B cell (primary cell): ENCODE measurements around the gene MRM2. TPM values are rescaled to one million over a fixed set of nuclear protein-coding genes. Genes with fewer than 3 reads are reported as not detected.

ENCODE experiments used
- ATAC-seq: fragments of 200-7000 bp; cut with Tn5 transposase; one replicate; pipeline ENCODE4 v1.10.0; 2021; ENCODE audit warnings: low read depth, mild to moderate bottlenecking, moderate number of reproducible peaks, moderate library complexity
- CTCF ChIA-PET: fragments of 350-600 bp; sonication (Branson Sonifier 250); formaldehyde crosslinking; loops from one replicate; lab custom pipeline; 2021; ENCODE audit warnings: antibody characterized with exemption, inconsistent platforms; lab: Charles Lee
- POLR2A ChIA-PET: fragments of 350-600 bp; sonication (Branson Sonifier 250); formaldehyde crosslinking; loops from one replicate; lab custom pipeline; 2021; ENCODE audit warnings: antibody characterized with exemption; lab: Charles Lee
- DNase-seq: peaks from one replicate; pipeline ENCODE4 v3.0.0; 2013
- H2AFZ ChIP-seq: 2 replicates; pipeline ENCODE4 v1.6.1; 2012; ENCODE audit warnings: mild to moderate bottlenecking, low read depth, low read length; ENCODE audit not compliant: insufficient read depth, poor library complexity, severe bottlenecking
- H3K27ac ChIP-seq, 2 donors: 1 replicate in 1 of 2; 2 replicates in 1 of 2; pipeline ENCODE4 v1.5.1; 2012 to 2013; ENCODE audit warnings: low read length in 2 of 2, mild to moderate bottlenecking in 2 of 2, moderate library complexity in 1 of 2
- H3K27me3 ChIP-seq, 4 experiments: fragments of 200-600 bp in 1 of 4; sonication (generic) in 1 of 4; replicated peaks in 1 of 4; 1 replicate in 2 of 4; 2 replicates in 2 of 4; pipeline versions ENCODE4 v1.6.1 to v1.7.0; 2013 to 2016; ENCODE audit warnings: low read length in 3 of 4, mild to moderate bottlenecking in 2 of 4, mixed read lengths in 1 of 4, moderate library complexity in 1 of 4; ENCODE audit not compliant: insufficient read depth in 4 of 4, control insufficient read depth in 3 of 4; ENCODE audit errors: control extremely low read depth in 1 of 4
- H3K36me3 ChIP-seq, 2 experiments: replicated peaks in 1 of 2; 1 replicate in 1 of 2; 2 replicates in 1 of 2; pipeline versions ENCODE4 v1.6.1 to v1.7.1; 2013; ENCODE audit warnings: low read length in 1 of 2; ENCODE audit not compliant: insufficient read depth in 2 of 2, control insufficient read depth in 1 of 2; ENCODE audit errors: control extremely low read depth in 1 of 2, extremely low read depth in 1 of 2
- H3K4me1 ChIP-seq, 2 donors: fragments of 200-600 bp in 1 of 2; sonication (generic) in 1 of 2; 1 replicate in 1 of 2; 2 replicates in 1 of 2; pipeline versions ENCODE4 v1.5.1 to v1.6.1; 2013 to 2017; ENCODE audit warnings: low read length in 2 of 2; ENCODE audit not compliant: control insufficient read depth in 2 of 2, insufficient read depth in 2 of 2
- H3K4me2 ChIP-seq: replicated peaks from 2 replicates; pipeline ENCODE3; 2012; ENCODE audit warnings: mild to moderate bottlenecking, low read depth, low read length; ENCODE audit not compliant: poor library complexity, severe bottlenecking
- H3K4me3 ChIP-seq, 5 experiments: fragments of 200-600 bp in 1 of 5; sonication (generic) in 1 of 5; 1 replicate in 3 of 5; 2 replicates in 2 of 5; pipeline versions ENCODE4 v1.5.1 to v1.7.0; 2011 to 2016; ENCODE audit warnings: low read length in 4 of 5, mild to moderate bottlenecking in 4 of 5, low read depth in 2 of 5, control low read depth in 1 of 5, moderate library complexity in 1 of 5; ENCODE audit not compliant: insufficient read depth in 1 of 5; ENCODE audit errors: control extremely low read depth in 1 of 5, extremely low read depth in 1 of 5
- H3K79me2 ChIP-seq: fragments of 200-600 bp; sonication (generic); one replicate; pipeline ENCODE4 v1.6.0; 2016; ENCODE audit warnings: low read length; ENCODE audit not compliant: control insufficient read depth, insufficient read depth
- H3K9ac ChIP-seq: fragments of 200-600 bp; sonication (generic); 2 replicates; pipeline ENCODE4 v1.6.1; 2017; ENCODE audit warnings: mild to moderate bottlenecking, low read length, moderate library complexity
- H3K9me3 ChIP-seq, 3 donors: one replicate each; pipeline versions ENCODE4 v1.6.1 to v1.7.1; 2013; ENCODE audit warnings: low read length in 2 of 3; ENCODE audit not compliant: control insufficient read depth in 2 of 3, insufficient read depth in 1 of 3; ENCODE audit errors: control extremely low read depth in 1 of 3
- H4K20me1 ChIP-seq: 2 replicates; pipeline ENCODE4 v1.6.0; 2012; ENCODE audit warnings: mild to moderate bottlenecking, low read length; ENCODE audit not compliant: insufficient read depth, control insufficient read depth, poor library complexity, severe bottlenecking
- H3K27ac Mint-ChIP-seq: one replicate; pipeline ENCODE4 v1.8.0; 2021; ENCODE audit warnings: mixed read lengths
- H3K27me3 Mint-ChIP-seq: one replicate; pipeline ENCODE4 v1.8.0; 2021; ENCODE audit warnings: mixed read lengths
- H3K4me1 Mint-ChIP-seq: one replicate; pipeline ENCODE4 v1.8.0; 2021; ENCODE audit warnings: mixed read lengths
- H3K4me3 Mint-ChIP-seq: one replicate; pipeline ENCODE4 v1.8.0; 2021; ENCODE audit warnings: mixed read lengths
- H3K9me3 Mint-ChIP-seq: one replicate; pipeline ENCODE4 v1.8.0; 2022; ENCODE audit warnings: mixed read lengths; ENCODE audit not compliant: insufficient read depth
- CTCF ChIP-seq: fragments of 200-600 bp; IDR thresholded peaks from one replicate; pipeline ENCODE4 v1.8.0; 2022; ENCODE audit warnings: antibody characterized with exemption, mild to moderate bottlenecking
- EZH2 ChIP-seq: IDR thresholded peaks from 2 replicates; pipeline ENCODE4 v1.6.1; 2012; ENCODE audit warnings: borderline replicate concordance, low read depth, mild to moderate bottlenecking, moderate library complexity, low read length; ENCODE audit not compliant: insufficient read depth, poor library complexity, severe bottlenecking
- WGBS: methylation state at CpG from one replicate; pipeline ENCODE4 v1.1.5; 2013; ENCODE audit warnings: missing lambda C conversion rate; ENCODE audit not compliant: insufficient coverage; 5-methylcytosine and 5-hydroxymethylcytosine counted together
- intact Hi-C: fragments of 100-400 bp; cut with micrococcal nuclease; formaldehyde crosslinking; loops from one replicate; pipeline ENCODE4 v1.10.0; 2022
- polyA plus RNA-seq: library from polyadenylated mRNA; depleted of rRNA; stranded (reverse); fragments of >200 nt; gene quantifications from 2 replicates; pipeline ENCODE4 v1.2.3, GENCODE V29; 2012
- total RNA-seq, 2 donors: library from RNA; stranded (reverse); fragments of 120-200 nt in 1 of 2; gene quantifications; 1 replicate in 1 of 2; 2 replicates in 1 of 2; pipeline versions ENCODE4 v1.2.3 to v1.2.4, GENCODE V29; 2013 to 2022

The MRM2 gene
- total and polyA plus RNA-seq, 2 donors (not counting 1 experiment from before 2014, with no cell fraction given): 9.2 to 29.0 TPM

GRCh38 chr7:2276107-2276506 lies 34.1 kb upstream of the MRM2 start:
- H3K4me1 Mint-ChIP-seq: peaks cover 16% of the 10 kb centered on the region
- no peak overlapping the region for H3K4me2 ChIP-seq
- no peaks in the 10 kb centered on the region for H3K9me3 Mint-ChIP-seq
- H3K9ac ChIP-seq: no peak overlapping the region
- no peaks in the 10 kb centered on the region for H3K4me1 ChIP-seq
- peaks cover 0 to 3% (median 0%) of the 10 kb centered on the region in 3 donors for H3K9me3 ChIP-seq
- ChIA-PET CTCF (no interaction called here), POLR2A (interaction anchor here (0.5 to 0.6 kb wide), 2 partner anchors 15 to 72 kb away, joined by 5 to 6 read pairs; no protein-coding TSS in a partner anchor)
- H3K27me3 Mint-ChIP-seq: no peaks in the 10 kb centered on the region
- no peak overlapping the region for H3K27ac Mint-ChIP-seq
- DNase-seq (no peak), ATAC-seq (no peak)
- no peak for TF ChIP-seq EZH2
- TF ChIP-seq CTCF: no peak
- intact Hi-C loops: no loop called here
- H3K27ac ChIP-seq: no peak overlapping the region
- peaks cover 0 to 51% of the 10 kb centered on the region in 2 experiments for H3K36me3 ChIP-seq
- no peak overlapping the region for H3K4me3 ChIP-seq
- no peak overlapping the region for H3K4me3 Mint-ChIP-seq
- peaks cover 39% of the 10 kb centered on the region for H3K79me2 ChIP-seq
- 98% methylated on average over 18 of the region's 18 CpGs for WGBS
- peaks cover 18% of the 10 kb centered on the region for H4K20me1 ChIP-seq
- no peak overlapping the region for H2AFZ ChIP-seq
- no peaks in the 10 kb centered on the region for H3K27me3 ChIP-seq

DNA sequence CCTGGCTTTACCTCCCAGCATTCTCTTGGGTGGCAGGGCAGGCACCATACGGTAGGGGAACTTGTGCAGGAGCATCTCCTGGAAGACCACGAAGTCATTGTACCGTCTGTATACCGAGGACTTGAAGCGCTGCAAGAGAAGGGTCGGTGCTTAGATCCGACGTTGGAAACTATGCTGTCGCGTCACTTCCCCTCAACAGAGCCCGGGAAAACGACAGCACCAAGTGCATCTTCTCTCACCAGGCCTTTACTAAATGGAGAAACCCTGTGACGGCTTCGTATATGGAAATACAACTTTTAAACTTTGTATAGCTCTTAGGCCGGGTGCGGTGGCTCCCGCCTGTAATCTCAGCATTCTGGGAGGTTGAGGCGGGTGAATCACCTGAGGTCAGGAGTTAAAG lies 33.1 kb upstream of the MRM2 start:
- peaks cover 0 to 61% of the 10 kb centered on the region in 2 experiments for H3K36me3 ChIP-seq
- peaks cover 11% of the 10 kb centered on the region for H3K4me1 Mint-ChIP-seq
- H3K79me2 ChIP-seq: peaks cover 35% of the 10 kb centered on the region
- H3K4me1 ChIP-seq: no peaks in the 10 kb centered on the region
- TF ChIP-seq CTCF (no peak), EZH2 (no peak)
- intact Hi-C loops: no loop called here
- peaks cover 17% of the 10 kb centered on the region for H4K20me1 ChIP-seq
- no peaks in the 10 kb centered on the region for H3K27me3 Mint-ChIP-seq
- no peaks in the 10 kb centered on the region for H3K27me3 ChIP-seq
- no peak overlapping the region for H3K9ac ChIP-seq
- H3K27ac ChIP-seq: no peak overlapping the region
- H3K4me2 ChIP-seq: no peak overlapping the region
- H3K27ac Mint-ChIP-seq: no peak overlapping the region
- H3K9me3 ChIP-seq: peaks cover 0 to 3% (median 0%) of the 10 kb centered on the region in 3 donors
- CTCF ChIA-PET: no interaction called here
- no peak overlapping the region for H3K4me3 ChIP-seq
- no peaks in the 10 kb centered on the region for H3K9me3 Mint-ChIP-seq
- ATAC-seq (no peak), DNase-seq (no peak)
- POLR2A ChIA-PET: interaction anchor here (0.6 kb wide), 2 partner anchors 24 to 36 kb away, joined by 3 to 4 read pairs; no protein-coding TSS in a partner anchor
- no peak overlapping the region for H2AFZ ChIP-seq
- H3K4me3 Mint-ChIP-seq: no peak overlapping the region
- WGBS: over 99% methylated on average over 12 of the region's 18 CpGs
